Brain microvascular endothelial cell (primary cell): ENCODE measurements around the gene TELO2.

Experiments used
- DNase-seq: peaks from one replicate; pipeline ENCODE4 v3.0.0-alpha.2; 2020
- H3K27ac ChIP-seq: fragments of 250-450 bp; sonication (Bioruptor Pico); 2 replicates; pipeline ENCODE4 v1.5.1; 2020; ENCODE audit warnings: mild to moderate bottlenecking, moderate library complexity
- H3K27me3 ChIP-seq: fragments of 250-450 bp; sonication (Bioruptor Pico); replicated peaks from 2 replicates; pipeline ENCODE4 v1.5.1; 2020; ENCODE audit warnings: mild to moderate bottlenecking
- H3K36me3 ChIP-seq: fragments of 250-450 bp; sonication (Bioruptor Pico); replicated peaks from 2 replicates; pipeline ENCODE4 v1.5.1; 2020; ENCODE audit warnings: mild to moderate bottlenecking
- H3K4me3 ChIP-seq: 2 replicates; pipeline ENCODE4 v1.5.1; 2011; ENCODE audit warnings: low read depth, mild to moderate bottlenecking, control low read depth, low read length, moderate library complexity
- CTCF ChIP-seq: IDR thresholded peaks from 2 replicates; pipeline ENCODE4 v1.5.1; 2011; ENCODE audit warnings: low read depth, mild to moderate bottlenecking, moderate library complexity, low read length, control low read depth, inconsistent platforms; ENCODE audit errors: missing control alignments
- in situ Hi-C: cut with HindIII; loops from 2 replicates; pipeline ENCODE4 v1.10.0; 2017; ENCODE audit warnings: low sequenced_read_pairs, low pct_ligation_motif_present

The TELO2 gene

GRCh38 chr16:1495211-1495888 lies 2.2 kb downstream of the TELO2 start:
- no peak for TF ChIP-seq CTCF
- Histone ChIP-seq H3K27ac (no peak overlapping the region), H3K36me3 (peaks cover 13% of the 10 kb centered on the region), H3K27me3 (no peaks in the 10 kb centered on the region), H3K4me3 (no peak overlapping the region)
- in situ Hi-C loops: no loop called here
- DNase-seq: no peak

- no peak for DNase-seq
- TF ChIP-seq CTCF: no peak
- Histone ChIP-seq H3K4me3 (no peak overlapping the region), H3K27ac (no peak overlapping the region), H3K27me3 (no peaks in the 10 kb centered on the region), H3K36me3 (peaks cover 17% of the 10 kb centered on the region)
- in situ Hi-C loops: no loop called here
These were observed 2.7 kb downstream of the TELO2 start for GRCh38 chr16:1495889-1496262.

- in situ Hi-C loops: no loop called here
- Histone ChIP-seq H3K27me3 (no peaks in the 10 kb centered on the region), H3K27ac (no peak overlapping the region), H3K36me3 (peaks cover 23% of the 10 kb centered on the region), H3K4me3 (no peak overlapping the region)
- no peak for DNase-seq
- no peak for TF ChIP-seq CTCF
These were observed 3.3 kb downstream of the TELO2 start for GRCh38 chr16:1496464-1496863.

GRCh38 chr16:1497014-1497598 lies 3.9 kb downstream of the TELO2 start:
- Histone ChIP-seq H3K27me3 (no peaks in the 10 kb centered on the region), H3K27ac (no peak overlapping the region), H3K4me3 (no peak overlapping the region), H3K36me3 (peaks cover 29% of the 10 kb centered on the region)
- DNase-seq: no peak
- TF ChIP-seq CTCF: no peak
- in situ Hi-C loops: no loop called here

GRCh38 chr16:1498899-1499676 lies 5.9 kb downstream of the TELO2 start:
- Histone ChIP-seq H3K36me3 (peaks cover 40% of the 10 kb centered on the region), H3K4me3 (no peak overlapping the region), H3K27ac (no peak overlapping the region), H3K27me3 (no peaks in the 10 kb centered on the region)
- DNase-seq: no peak
- in situ Hi-C loops: no loop called here
- no peak for TF ChIP-seq CTCF
